Suppressor macrophage treated with lipopolysaccharide for 1 hour (primary cell): ENCODE results near the gene C17orf107.

Experiments used
- DNase-seq, 3 donors: peaks; one replicate each; pipeline ENCODE4 v3.0.0-alpha.2; 2020 to 2022

C17orf107 gene

GRCh38 chr17:4877089-4877488, 22.2 kb upstream of the C17orf107 start:
- DNase-seq, result no peak

GRCh38 chr17:4879601-4880000, 19.7 kb upstream of the C17orf107 start:
- peak; percentile 87 to 92 (median 91) for DNase-seq

GRCh38 chr17:4880857-4881256, 18.5 kb upstream of the C17orf107 start:
- DNase-seq, result no peak

GRCh38 chr17:4881761-4882555, 17.4 kb upstream of the C17orf107 start:
- DNase-seq, result peak; percentile 58 to 79 (median 60)

- no peak for DNase-seq
Observed at GRCh38 chr17:4884489-4884888, 14.8 kb upstream of the C17orf107 start.

- no peak for DNase-seq
Observed at GRCh38 chr17:4886830-4887229, 12.5 kb upstream of the C17orf107 start.

GRCh38 chr17:4887581-4887980, 11.8 kb upstream of the C17orf107 start:
- DNase-seq, result no peak

GRCh38 chr17:4891411-4892410, 7.6 kb upstream of the C17orf107 start:
- no peak for DNase-seq

GRCh38 chr17:4892499-4893221, 6.7 kb upstream of the C17orf107 start:
- no peak for DNase-seq

- no peak for DNase-seq
Observed at GRCh38 chr17:4893272-4893671, 6.1 kb upstream of the C17orf107 start.

- DNase-seq, result no peak
Observed at GRCh38 chr17:4893721-4894560, 5.4 kb upstream of the C17orf107 start.

- no peak for DNase-seq
Observed at GRCh38 chr17:4895121-4895520, 4.2 kb upstream of the C17orf107 start.

GRCh38 chr17:4895657-4896331, 3.5 kb upstream of the C17orf107 start:
- DNase-seq, result peak; percentile 62 to 75 (median 67)

- DNase-seq, result no peak
Observed at GRCh38 chr17:4896332-4897197, 2.8 kb upstream of the C17orf107 start.

GRCh38 chr17:4897198-4897687, 2.1 kb upstream of the C17orf107 start:
- DNase-seq, result no peak

GRCh38 chr17:4897785-4898184, 1.6 kb upstream of the C17orf107 start:
- DNase-seq, result no peak

- no peak for DNase-seq
Observed at GRCh38 chr17:4898351-4898750, 985 bp upstream of the C17orf107 start.

GRCh38 chr17:4898927-4899326, 409 bp upstream of the C17orf107 start:
- DNase-seq, result no peak

GRCh38 chr17:4900231-4901107, 1.1 kb downstream of the C17orf107 start:
- peak; percentile 63 to 70 (median 68) for DNase-seq
